Erythroblast (primary cell): Measurements from ENCODE around the gene SH3BP5L.

ENCODE experiments used
- GATA1 ChIP-seq: IDR thresholded peaks from 2 replicates; pipeline ENCODE4 v1.6.1; 2011; ENCODE audit warnings: low read depth, mild to moderate bottlenecking, control low read depth, low read length, moderate library complexity
- POLR2A ChIP-seq: IDR thresholded peaks from 2 replicates; pipeline ENCODE4 v1.6.1; 2011; ENCODE audit warnings: mild to moderate bottlenecking, low read length

GRCh38 chr1:248812736-248813425 lies 12.8 kb downstream of the SH3BP5L start:
- no peak for TF ChIP-seq POLR2A
- TF ChIP-seq GATA1: no peak
